COLO829 (cell line): ENCODE data around the gene SND1.
"Not testable (repeated sequence)": the region's sequence is repeated elsewhere in the genome, so short reads cannot be mapped to it uniquely, and the experiment has no call there.

ENCODE experiments used
- DNase-seq: peaks from one replicate; pipeline ENCODE4 v3.0.0; 2012; ENCODE audit warnings: low spot score

Gene SND1

DNA sequence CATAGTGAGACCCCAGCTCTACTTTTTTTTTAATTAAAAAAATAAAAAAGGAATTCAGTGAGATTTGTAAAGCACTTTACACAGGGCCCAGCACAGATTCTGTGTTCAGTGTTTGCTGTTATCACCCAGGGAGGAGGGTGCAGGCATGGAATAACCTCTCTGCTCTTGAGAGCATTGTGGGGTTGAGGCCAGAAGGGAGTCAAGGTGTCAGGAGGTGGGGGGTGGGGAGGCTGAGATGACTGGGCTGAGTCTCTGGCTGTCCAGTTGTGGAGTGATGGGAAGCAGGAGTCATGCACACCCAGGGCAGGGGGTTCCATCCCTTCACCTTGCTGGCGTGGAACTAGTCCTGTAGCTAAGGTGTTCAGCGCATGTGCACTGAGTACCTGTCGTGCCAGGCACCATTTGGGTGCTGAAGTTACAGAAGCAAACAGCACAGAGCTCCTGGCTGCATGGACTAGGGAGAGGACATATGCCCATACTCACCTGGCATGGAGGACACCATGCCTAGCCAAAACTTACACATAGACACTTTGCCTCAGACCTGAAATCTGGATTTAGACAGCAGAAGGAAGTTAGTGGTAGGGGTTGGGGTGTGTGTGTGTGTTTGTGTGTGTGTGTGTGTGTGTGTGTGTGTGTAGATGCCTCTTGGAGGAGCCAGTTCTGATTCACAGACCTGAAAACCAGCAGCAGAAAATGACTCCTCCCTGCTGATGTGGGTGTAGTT, 448.4 kb downstream of the SND1 start:
- no peak for DNase-seq

DNA sequence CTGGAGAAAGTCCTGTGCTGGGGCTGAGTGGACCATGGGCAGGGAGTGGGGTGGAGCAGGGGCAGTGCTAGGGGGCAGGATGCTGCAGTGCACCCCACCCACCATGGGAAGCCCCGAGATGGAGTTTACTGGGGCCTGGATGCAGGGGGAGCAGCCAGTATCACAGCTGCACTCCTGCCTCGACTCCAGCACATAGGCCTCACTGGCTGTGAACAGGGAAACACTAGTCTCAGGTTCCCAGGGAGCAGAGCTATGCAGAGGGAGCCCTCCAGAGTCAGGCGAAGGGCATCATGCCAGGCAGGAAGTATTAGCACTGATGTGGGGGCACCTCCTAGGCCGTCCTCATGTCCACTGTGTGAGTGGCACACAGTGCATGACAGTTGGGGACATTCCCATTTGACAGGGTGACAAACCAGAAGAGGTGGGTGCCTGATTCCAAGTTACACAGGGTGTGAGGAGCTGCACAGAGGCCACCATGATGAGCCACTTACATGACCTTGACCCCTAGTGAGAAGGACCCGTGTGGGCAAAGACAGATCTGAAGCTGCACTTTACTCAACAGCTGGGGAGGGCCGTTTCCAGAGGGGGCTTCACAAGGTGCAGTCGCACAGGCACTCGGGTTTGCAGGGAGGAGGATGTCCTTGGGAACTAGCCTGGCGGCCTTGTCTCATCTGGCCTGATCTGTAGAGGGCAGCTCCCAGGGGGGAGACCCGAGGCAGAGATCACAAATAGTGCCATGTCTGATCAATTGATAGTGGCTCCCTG, 449.1 kb downstream of the SND1 start:
- no peak for DNase-seq

- DNase-seq: no peak
Observed at GRCh38 chr7:128102490-128103291, 450.7 kb downstream of the SND1 start.

- peak; percentile 48 for DNase-seq
Observed at GRCh38 chr7:128103498-128104107, 451.6 kb downstream of the SND1 start.

GRCh38 chr7:128104108-128104742, 452.2 kb downstream of the SND1 start:
- no peak for DNase-seq

DNA sequence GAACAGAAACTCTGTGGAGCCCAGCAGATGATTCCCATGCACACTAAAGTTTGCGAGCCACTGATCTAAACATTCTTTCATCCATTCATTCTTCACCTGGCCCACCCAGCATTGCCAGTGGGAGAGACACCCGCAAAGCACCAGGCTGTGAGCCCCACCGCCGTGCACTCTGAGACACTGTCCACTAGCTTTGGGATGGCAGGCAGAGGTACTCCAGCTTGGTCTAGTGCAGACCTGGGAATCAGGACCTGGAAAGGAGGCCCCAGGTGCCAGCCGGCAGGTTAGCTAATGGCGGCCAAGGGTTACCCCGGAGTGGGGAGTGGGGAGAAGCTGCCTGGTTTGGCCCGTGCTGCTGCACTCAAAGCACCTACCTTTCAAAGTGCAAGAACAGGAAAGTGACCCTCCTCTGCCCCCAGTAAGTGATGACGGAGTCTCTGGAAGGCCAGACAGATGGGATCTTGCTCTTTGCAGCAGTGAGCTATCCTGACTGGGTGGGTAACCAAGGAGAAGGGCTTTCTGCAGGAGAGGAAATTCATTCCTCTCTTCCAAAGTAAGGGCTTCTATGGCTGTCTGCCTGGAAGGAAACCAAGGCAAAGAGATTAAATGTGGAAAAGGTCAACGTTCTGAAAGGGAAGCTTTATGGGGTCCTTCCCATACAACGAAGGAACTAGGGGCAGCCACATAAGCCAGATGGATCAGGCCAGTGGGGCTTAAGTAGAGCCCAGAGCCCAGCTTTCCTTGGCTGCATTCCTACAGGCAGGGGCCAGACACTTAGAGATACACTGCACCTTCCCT, 453.4 kb downstream of the SND1 start:
- DNase-seq: no peak

DNA sequence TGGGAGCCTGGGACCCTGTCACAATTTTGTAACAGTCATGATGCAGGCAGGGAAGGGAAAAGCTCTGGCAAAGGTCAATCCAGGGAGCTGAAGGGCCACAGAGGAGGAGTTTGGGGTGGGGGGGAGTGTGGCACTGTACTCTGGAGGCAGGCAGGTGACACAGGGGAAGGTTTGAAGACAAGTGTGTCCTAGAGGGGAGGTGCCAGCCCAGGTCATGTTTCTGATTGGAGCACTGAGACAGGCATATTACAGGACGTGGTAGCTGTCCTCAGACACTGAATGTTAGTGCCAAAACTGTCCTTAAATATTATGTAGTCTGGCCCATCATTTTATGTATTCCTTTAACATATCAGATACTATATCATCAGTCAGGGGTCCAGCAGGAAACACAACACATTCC, 454.8 kb downstream of the SND1 start:
- DNase-seq: no peak

DNA sequence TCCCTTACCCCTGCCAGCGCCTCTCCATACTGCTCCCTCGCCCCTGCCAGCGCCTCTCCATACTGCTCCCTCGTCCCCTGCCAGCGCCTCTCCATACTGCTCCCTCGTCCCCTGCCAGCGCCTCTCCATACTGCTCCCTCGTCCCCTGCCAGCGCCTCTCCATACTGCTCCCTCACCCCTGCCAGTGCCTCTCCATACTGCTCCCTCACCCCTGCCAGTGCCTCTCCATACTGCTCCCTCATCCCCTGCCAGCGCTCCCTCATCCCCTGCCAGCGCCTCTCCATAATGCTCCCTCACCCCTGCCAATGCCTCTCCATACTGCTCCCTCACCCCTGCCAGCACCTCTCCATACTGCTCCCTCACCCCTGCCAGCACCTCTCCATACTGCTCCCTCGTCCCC, 455.5 kb downstream of the SND1 start:
- not testable (repeated sequence) for DNase-seq

- no peak for DNase-seq
Observed at GRCh38 chr7:128108129-128108528, 456.1 kb downstream of the SND1 start.

GRCh38 chr7:128108641-128109423, 456.8 kb downstream of the SND1 start:
- no peak for DNase-seq

- not testable (repeated sequence) for DNase-seq
Observed at GRCh38 chr7:128109424-128109969, 457.5 kb downstream of the SND1 start.

DNA sequence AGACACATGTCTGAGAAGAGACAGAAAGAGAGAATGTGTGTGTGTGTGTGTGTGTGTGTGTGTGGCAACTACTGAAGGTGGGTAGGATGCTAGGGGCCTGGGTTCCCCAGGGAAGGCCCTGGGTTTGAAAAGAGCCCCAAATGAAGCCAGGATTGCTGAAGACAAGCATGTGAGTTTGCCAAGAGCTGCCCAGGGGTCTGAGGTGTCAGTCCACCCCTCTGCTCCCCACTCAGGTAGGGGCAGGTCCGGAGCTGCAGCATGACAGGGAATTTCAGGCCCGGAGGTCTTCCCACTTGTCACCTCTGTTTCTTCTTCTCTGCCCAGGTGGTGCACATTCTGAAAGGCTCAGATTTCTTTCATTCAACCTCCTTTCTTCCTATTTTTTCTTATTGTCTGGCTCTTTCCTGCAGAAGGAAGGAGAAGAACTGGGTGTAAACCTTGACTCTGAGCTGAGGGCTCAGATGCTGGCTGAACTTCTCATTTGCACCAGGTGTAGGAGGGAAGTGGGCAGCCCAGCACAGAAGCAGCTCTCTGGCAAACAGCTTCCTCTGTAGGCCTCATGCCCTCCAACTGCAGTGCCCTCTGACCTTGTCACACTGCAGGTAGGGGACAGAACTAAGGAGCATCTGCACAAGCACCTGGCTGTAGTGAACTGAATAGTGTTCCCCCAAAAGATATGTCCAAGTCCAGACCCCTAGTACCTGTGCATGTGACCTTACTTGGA, 458.8 kb downstream of the SND1 start:
- DNase-seq: no peak

- DNase-seq: no peak
Observed at GRCh38 chr7:128112018-128112780, 460.2 kb downstream of the SND1 start.

- DNase-seq: no peak
Observed at GRCh38 chr7:128112781-128113221, 460.8 kb downstream of the SND1 start.

DNA sequence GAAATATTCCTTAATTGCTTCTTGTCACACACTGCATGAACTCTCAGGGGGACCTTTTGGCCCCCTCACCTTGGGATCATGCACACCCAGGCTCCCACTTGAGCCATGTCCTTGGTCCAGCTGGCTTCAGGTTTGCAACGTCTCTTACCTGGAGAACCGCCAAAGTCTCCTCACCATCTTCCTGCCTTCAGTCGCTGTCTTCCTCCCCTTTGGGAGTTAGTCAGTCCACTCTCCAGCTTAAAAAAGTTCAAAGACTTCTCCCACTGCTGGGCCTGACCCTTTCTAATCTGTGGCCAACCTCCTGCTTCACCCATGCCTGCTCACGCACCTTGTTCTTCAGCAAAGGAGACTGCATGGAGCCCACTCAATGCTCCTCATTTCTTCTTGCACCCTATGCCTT, 461.8 kb downstream of the SND1 start:
- DNase-seq: no peak

GRCh38 chr7:128114806-128115205, 462.8 kb downstream of the SND1 start:
- no peak for DNase-seq

DNA sequence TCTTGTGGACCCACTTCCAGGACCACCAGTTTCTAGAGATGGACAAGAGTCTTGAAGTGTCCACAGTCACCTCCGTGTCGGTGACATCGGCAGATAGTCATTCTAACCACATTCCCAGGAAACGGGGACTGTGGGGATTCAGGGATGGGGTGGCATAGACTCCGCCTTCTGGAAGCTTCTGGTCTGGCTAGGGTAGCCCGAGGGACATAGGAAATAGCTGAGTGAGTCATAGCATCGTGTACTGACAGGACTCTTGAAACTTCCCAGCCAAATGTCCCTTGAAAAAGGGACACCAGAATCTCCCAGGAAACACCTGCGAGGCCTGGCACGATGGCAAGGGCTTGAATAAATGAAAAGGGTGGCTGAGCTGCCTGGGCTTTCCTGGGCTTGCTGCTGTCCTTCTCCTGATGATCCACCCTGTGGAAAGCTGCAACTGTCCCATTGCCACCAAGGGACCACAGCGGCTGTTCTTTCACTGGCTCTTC, 463.4 kb downstream of the SND1 start:
- no peak for DNase-seq
